RCC 7860 (cell line): ENCODE results near the gene LTC4S.
"Not testable (repeated sequence)": the region's sequence is repeated elsewhere in the genome, so short reads cannot be mapped to it uniquely, and the experiment has no call there.

ENCODE experiments used
- DNase-seq: peaks from one replicate; pipeline ENCODE4 v3.0.0-alpha.2; 2015; ENCODE audit warnings: low spot score
- FAIRE-seq: peaks from 2 replicates; lab custom pipeline; 2012; peaks lifted over from hg19 to GRCh38; lab: Jason Lieb, UNC

Gene LTC4S

GRCh38 chr5:179768326-179769085, 25.3 kb upstream of the LTC4S start:
- FAIRE-seq, result no peak

GRCh38 chr5:179769271-179769670, 24.5 kb upstream of the LTC4S start:
- FAIRE-seq (no peak), DNase-seq (no peak)

More at GRCh38 chr5:179768326-179769085, 25.3 kb upstream of the LTC4S start:
- no peak for DNase-seq

- FAIRE-seq, result no peak
- no peak for DNase-seq
Measured at GRCh38 chr5:179769796-179770195, 24.0 kb upstream of the LTC4S start.

GRCh38 chr5:179771311-179771895, 22.4 kb upstream of the LTC4S start:
- no peak for DNase-seq
- no peak for FAIRE-seq

GRCh38 chr5:179772351-179772750, 21.4 kb upstream of the LTC4S start:
- FAIRE-seq (no peak), DNase-seq (no peak)

- no peak for FAIRE-seq
- no peak for DNase-seq
Measured at GRCh38 chr5:179773686-179774040, 20.1 kb upstream of the LTC4S start.

GRCh38 chr5:179774442-179774841, 19.3 kb upstream of the LTC4S start:
- DNase-seq (no peak), FAIRE-seq (no peak)

GRCh38 chr5:179776411-179776938, 17.3 kb upstream of the LTC4S start:
- FAIRE-seq (no peak), DNase-seq (no peak)

GRCh38 chr5:179777456-179777855, 16.3 kb upstream of the LTC4S start:
- DNase-seq (no peak), FAIRE-seq (no peak)

- DNase-seq (no peak), FAIRE-seq (no peak)
Measured at GRCh38 chr5:179777909-179778308, 15.9 kb upstream of the LTC4S start.

- DNase-seq (no peak), FAIRE-seq (no peak)
Measured at GRCh38 chr5:179778591-179778990, 15.2 kb upstream of the LTC4S start.

- FAIRE-seq (no peak), DNase-seq (no peak)
Measured at GRCh38 chr5:179779826-179780225, 14.0 kb upstream of the LTC4S start.

- DNase-seq (no peak), FAIRE-seq (no peak)
Measured at GRCh38 chr5:179780362-179780761, 13.4 kb upstream of the LTC4S start.

- DNase-seq, result no peak
- FAIRE-seq, result no peak
Measured at GRCh38 chr5:179781846-179782245, 11.9 kb upstream of the LTC4S start.

GRCh38 chr5:179783128-179783527, 10.7 kb upstream of the LTC4S start:
- FAIRE-seq, result no peak
- DNase-seq, result no peak

- no peak for FAIRE-seq
Measured at GRCh38 chr5:179786861-179787260, 6.9 kb upstream of the LTC4S start.

GRCh38 chr5:179788193-179788854, 5.5 kb upstream of the LTC4S start:
- no peak for DNase-seq
- no peak for FAIRE-seq

More at GRCh38 chr5:179786861-179787260, 6.9 kb upstream of the LTC4S start:
- DNase-seq, result no peak

GRCh38 chr5:179789278-179789677, 4.5 kb upstream of the LTC4S start:
- not testable (repeated sequence) for DNase-seq, FAIRE-seq

- FAIRE-seq (no peak), DNase-seq (no peak)
Measured at GRCh38 chr5:179791881-179792611, 1.7 kb upstream of the LTC4S start.

- DNase-seq, result no peak
- FAIRE-seq, result no peak
Measured at GRCh38 chr5:179792612-179793467, 946 bp upstream of the LTC4S start.
